HG02623 (cell line): ENCODE measurements around the gene C1QTNF6.
"Not testable (repeated sequence)": the region's sequence is repeated elsewhere in the genome, so short reads cannot be mapped to it uniquely, and the experiment has no call there.

Experiments
- ATAC-seq: cut with Tn5 transposase; IDR thresholded peaks from one replicate; pipeline ENCODE4 v1.9.1; 2021; ENCODE audit warnings: moderate library complexity; ENCODE audit not compliant: unreplicated experiment

Gene C1QTNF6

GRCh38 chr22:37178350-37179125 lies 9.5 kb downstream of the C1QTNF6 start:
- no peak for ATAC-seq

- ATAC-seq, result no peak
Observed at GRCh38 chr22:37177755-37178154, 10.3 kb downstream of the C1QTNF6 start.

DNA sequence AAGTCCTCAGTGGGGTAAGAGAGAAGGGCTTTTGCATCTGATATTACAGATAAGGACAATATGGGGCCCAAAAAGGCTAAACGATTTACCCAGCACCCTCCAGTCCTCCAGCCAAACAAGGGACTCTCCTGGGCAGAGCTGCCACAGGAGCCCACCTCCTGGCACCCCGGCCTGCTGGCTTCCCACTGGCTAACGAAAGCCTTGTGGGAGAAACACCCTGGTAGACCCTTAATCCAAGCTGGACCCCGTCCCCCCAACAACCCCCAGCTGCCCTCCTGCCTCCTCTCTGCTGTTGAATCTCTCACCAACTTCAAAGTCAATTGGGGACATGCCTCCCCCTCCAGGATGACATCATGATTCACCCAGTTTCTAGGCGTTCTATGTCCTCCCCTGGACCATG lies 10.8 kb downstream of the C1QTNF6 start:
- ATAC-seq, result no peak

- ATAC-seq, result no peak
Observed at GRCh38 chr22:37176464-37177061, 11.5 kb downstream of the C1QTNF6 start.

DNA sequence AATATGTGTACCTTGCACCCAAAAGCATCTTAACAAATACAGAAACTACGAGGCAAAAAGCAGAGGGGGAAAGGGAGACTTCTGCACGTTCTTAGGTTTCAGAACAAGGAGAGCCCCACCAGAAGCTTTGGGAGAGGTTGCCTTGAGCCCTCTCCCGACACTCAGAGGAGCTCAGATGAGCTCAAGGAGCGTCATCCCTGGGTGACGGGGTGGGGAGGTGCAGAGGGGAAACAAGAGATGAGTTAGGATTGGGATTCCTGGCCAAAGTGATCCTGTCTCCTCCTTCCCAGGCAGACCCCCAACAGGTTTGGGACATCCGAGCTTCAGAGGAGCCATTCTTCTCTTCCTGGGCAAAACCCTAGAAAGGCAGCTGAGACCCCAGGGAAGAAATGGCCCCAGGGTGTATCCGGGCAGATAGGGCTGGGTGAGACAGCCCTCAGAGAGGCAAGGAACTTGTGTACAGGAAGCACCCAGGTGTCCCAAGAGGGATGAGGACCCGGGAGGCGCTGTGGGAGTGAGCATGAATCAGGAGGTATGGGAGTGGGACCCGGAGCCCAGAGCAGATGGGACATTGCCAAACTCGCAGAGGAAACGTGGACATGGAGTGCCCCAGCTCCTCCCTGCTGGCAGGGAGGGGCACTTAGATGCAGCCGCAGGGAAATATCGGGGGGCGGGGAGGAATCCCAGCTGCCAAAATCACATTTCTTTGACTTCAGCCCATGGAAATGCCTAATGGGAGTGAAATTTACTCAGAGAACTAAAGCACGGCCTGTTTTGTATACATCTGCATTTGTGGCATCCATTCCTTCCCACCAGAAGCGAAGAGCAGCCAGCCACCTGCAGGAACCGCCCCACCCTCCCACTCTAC lies 12.4 kb downstream of the C1QTNF6 start:
- no peak for ATAC-seq

GRCh38 chr22:37174964-37175363 lies 13.1 kb downstream of the C1QTNF6 start:
- ATAC-seq, result no peak

- ATAC-seq, result no peak
Observed at GRCh38 chr22:37173709-37174108, 14.3 kb downstream of the C1QTNF6 start.

DNA sequence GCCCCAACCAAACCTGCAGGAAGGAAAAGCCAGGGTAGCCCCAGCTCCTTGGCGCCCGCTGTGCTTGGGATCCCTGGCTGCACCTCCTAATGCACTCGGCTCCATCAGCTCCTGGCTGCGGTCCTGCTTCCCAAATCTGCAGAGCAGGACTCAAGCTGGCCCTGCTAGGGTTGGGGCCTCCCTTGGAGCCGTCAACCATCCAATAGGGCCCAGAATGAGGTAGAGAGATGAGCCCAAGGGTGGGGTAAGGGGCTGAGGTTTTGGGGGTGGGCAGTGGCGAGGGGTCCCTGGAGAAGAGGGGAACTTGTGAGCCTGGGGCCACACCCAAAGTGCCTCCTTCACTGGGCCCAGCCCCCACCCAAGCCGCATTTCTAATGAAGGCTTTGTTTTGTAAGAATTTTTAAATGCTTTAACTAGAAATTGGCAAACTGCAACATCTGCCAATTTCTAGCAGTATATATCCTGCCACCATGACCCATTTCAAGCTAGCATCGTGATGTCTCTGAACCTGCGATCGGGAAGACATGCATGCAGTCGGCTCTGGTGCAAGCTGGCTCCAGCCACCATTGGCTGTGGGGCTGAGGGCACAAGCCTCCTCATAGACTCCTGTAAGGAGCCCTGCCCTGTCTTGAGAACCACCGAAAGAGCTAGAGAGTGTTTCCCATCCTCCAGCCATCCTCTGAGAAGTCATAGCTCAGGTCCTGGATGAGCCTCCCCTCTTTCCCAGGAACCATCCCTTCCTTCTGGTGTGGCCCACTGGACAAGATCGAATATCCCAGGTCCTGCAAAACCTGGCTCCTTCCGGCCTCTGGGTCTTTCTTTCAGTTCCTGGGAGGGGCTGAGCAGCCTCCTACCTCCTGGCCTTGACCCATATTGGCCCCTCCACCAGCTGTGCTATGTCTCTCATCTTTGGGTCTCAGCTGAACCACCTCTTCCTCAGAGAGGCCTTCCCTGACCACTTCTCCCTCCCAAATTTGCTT lies 15.5 kb downstream of the C1QTNF6 start:
- ATAC-seq, result no peak

DNA sequence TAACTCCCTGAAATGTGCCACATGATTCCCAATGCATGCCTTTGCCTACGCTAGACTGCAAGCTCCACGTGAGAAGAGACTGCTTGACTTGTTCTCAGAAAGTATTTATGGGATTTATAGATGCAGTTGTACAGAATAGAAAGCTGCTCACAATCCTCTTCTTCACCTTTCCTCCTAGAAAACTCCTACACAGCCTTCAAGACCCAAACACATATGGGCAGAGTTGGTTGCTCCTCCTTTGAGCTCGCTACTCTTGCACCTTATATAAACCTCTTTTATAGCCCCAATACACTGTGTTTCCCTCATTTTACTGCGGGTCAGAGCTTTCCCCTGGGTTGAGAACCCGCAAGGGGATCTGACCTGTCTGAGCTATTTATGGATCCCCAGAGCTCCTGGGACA lies 16.4 kb downstream of the C1QTNF6 start:
- ATAC-seq, result no peak

DNA sequence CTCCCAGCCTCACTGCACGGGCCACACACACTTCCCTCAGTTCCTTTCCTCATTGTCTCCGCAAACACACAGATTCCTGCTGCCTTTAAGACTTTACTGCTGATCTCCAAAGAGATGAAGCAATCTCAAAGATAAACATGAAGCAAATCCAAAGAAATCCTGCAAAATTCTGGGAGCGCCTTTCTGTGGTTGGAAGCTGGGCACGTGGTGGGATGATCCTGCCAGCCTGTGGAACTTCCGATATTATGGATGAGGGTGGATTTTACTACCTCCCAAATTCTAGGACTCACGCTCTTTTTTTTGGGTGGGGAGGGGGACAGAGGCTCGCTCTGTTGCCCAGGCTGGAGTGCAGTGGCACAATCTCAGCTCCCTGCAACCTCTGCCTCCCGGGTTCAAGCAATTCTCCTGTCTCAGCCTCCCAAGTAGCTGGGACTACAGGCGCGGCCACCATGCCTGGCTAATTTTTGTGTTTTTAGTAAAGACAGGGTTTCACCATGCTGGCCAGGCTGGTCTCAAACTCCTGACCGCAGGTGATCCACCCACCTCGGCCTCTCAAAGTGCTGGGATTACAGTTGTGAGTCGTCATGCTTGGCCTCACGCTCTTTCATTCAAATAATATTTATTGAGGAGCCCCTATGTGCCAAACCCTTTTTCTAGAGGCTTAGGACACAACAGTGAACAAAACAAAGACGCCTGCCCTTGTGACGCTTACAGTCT lies 17.2 kb downstream of the C1QTNF6 start:
- not testable (repeated sequence) for ATAC-seq

DNA sequence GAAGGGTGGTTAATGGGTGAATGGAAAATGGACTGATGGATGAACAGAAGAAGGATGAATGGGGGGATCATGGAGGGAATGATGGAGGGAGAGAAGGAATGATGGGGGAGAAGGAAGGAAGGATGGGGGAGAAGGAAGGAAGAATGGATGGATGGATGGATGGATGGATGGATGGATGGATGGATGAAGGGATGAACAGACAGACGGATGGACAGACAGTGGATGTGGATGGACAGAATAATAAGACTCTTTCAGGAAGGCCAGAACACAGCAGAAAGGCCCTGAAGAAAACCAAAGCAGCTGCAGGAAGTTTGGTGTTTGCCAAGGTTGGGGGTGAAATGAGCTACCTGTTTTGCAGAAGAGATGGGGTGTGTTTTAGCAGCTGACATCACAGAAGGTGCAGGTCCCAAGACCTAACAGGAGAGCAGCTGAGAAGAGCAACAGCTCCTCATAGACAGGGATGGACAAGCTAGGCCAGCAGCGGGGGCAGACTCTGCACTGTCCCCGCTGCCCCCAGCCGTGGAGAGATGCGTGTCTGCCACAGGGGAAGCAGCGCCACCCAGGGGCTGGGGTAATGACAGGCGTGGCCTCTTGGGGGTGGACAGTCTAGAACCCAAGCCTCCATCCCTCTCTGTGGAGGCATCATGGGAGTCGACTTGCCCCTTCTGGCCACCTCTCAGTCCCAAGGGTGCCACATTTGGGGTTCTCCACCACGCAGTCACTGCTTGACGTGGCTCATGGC lies 17.9 kb downstream of the C1QTNF6 start:
- ATAC-seq, result no peak

DNA sequence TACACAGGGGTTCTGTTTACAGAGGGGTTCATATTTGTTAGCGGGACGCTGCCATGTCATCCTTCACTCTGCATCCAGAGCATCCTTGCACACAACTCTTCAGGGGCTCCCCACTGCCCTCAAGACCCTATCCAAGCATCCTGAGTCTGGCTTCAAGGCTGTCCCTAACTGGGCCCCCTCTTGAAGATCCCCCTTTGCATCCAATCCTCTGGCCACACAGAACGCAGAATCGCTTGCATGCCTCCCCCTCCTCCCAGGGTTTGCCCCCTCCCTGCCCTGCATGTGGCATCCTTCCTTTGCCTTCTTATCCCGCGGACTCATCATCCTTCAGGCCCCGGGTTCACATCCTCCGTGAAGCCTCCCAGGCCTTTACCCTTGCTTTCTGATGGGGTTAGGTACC lies 18.6 kb downstream of the C1QTNF6 start:
- no peak for ATAC-seq

- no peak for ATAC-seq
Observed at GRCh38 chr22:37167981-37168647, 19.9 kb downstream of the C1QTNF6 start.

- no peak for ATAC-seq
Observed at GRCh38 chr22:37167176-37167980, 20.7 kb downstream of the C1QTNF6 start.

GRCh38 chr22:37166675-37167066 lies 21.4 kb downstream of the C1QTNF6 start:
- no peak for ATAC-seq

DNA sequence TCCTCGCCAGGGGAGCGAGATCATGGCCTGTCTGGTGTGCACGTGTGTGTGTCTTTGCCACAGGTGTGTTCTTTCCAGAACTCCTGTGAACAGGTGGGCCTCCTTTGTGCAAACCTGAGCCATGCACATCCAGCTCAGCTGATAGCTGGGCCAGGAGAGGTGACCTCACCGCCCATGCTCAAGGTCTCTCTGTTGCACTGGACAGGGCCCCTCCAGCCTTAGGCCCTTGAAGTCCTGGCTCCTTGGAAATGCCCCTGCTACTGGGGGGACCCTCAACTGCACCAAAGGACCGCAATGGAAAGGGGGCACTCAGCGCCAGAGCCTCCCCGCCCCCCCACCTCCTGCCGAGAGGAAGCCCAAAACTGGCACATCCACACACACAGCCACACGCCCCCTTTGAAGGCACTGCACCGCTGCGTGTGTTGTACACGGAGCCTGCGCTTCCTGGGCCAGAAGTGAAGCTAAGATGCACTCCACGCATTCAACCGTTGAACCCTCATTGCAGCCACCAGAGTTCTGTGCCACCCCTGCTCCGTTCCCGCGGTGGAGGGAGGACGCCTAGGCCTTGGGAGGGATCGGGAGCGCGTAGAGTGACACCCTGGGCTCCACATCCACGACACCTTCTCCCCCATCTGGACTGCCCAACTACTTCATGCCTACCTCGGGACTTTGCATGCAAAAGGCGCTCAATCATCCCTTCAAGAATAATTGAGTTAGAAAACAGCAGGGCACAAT lies 21.9 kb downstream of the C1QTNF6 start:
- no peak for ATAC-seq

GRCh38 chr22:37165066-37165465 lies 23.0 kb downstream of the C1QTNF6 start:
- ATAC-seq, result no peak
